ENCODE measurements around the gene SMIM17.

GRCh38 chr19:56687031-56687430 lies 44.1 kb downstream of the SMIM17 start:
- no peak for TF ChIP-seq TEF (CRISPR knock-in tag; IDR thresholded peaks at IDR 0.05)
- no peak for TF ChIP-seq CC2D1A (CRISPR knock-in tag; IDR thresholded peaks at IDR 0.05)
- TF ChIP-seq REST (IDR thresholded peaks at IDR 0.05; ENCODE audit: borderline replicate concordance in 1 of 2, low read depth in 1 of 2, low read length in 2 of 2): no peak
- no peak for TF ChIP-seq HNRNPK (IDR thresholded peaks at IDR 0.05; ENCODE audit: low read depth, low read length, poor library complexity, severe bottlenecking)
- TF ChIP-seq CTCF (CRISPR knock-in tag; IDR thresholded peaks at IDR 0.05): no peak

All from HepG2 (cell line).